ENCODE results near the gene TPRX2. TPM values are rescaled to one million over a fixed set of nuclear protein-coding genes. Genes with fewer than 3 reads are reported as not detected.

TPRX2 gene
- total and polyA plus RNA-seq, 2 experiments from 2014 or later, result not detected

DNA sequence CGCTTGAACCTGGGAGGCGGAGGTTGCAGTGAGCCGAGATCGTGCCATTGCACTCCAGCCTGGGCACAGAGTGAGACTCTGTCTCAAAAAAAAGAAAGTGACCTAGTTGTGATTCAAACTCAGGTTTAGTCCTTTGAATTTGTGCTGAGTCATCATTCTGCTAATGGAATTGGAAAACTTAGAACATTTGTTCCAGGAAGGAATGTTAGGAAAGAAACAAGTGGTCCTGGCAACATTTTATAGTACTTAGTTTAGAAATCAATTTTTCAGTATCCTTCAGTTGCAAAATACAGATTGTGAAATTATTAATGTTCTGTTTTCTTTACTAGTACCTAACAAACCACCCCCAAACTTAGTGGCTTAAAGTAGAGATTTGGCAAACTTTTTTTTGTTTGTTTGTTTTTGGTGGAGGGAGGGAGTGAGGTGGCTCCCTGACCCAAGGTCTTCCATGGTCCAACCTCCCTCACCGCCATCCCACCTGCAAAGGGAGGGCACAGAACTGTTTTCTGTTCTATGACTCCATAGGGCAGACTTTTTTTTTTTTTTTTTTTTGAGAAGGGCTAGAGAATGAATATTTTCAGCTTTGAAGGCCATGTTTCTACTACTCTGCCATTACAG, 36.2 kb downstream of the TPRX2 start:
- DNase-seq (ENCODE audit: low read depth in 1 of 2, low spot score in 1 of 2), result peak in 1 of 2 donors; percentile 22
- H3K27ac ChIP-seq, result no peak overlapping the region
- H3K36me3 ChIP-seq, result no peaks in the 10 kb centered on the region
- no peaks in the 10 kb centered on the region for H3K27me3 ChIP-seq
- peaks cover 12% of the 10 kb centered on the region for H3K4me1 ChIP-seq (ENCODE audit: low read depth)
- H3K9me3 ChIP-seq (ENCODE audit: low read depth), result no peaks in the 10 kb centered on the region
- no peak overlapping the region for H3K4me3 ChIP-seq
- no peak for TF ChIP-seq CTCF (IDR thresholded peaks at IDR 0.05; ENCODE audit: low read depth, low read length)

- no peak overlapping the region for H3K4me3 ChIP-seq
- no peaks in the 10 kb centered on the region for H3K36me3 ChIP-seq
- H3K27ac ChIP-seq, result no peak overlapping the region
- H3K27me3 ChIP-seq, result no peaks in the 10 kb centered on the region
- DNase-seq (ENCODE audit: low read depth in 1 of 2, low spot score in 1 of 2), result no peak
- peaks cover 7% of the 10 kb centered on the region for H3K4me1 ChIP-seq (ENCODE audit: low read depth)
- H3K9me3 ChIP-seq (ENCODE audit: low read depth), result no peaks in the 10 kb centered on the region
- no peak for TF ChIP-seq CTCF (IDR thresholded peaks at IDR 0.05; ENCODE audit: low read depth, low read length)
These were observed 37.0 kb downstream of the TPRX2 start for GRCh38 chr19:47896019-47896418.

- no peak for TF ChIP-seq CTCF (IDR thresholded peaks at IDR 0.05; ENCODE audit: low read depth, low read length)
- Histone ChIP-seq H3K27me3 (no peaks in the 10 kb centered on the region), H3K9me3 (ENCODE audit: low read depth) (no peaks in the 10 kb centered on the region), H3K4me3 (no peak overlapping the region), H3K27ac (no peak overlapping the region), H3K4me1 (ENCODE audit: low read depth) (peaks cover under 1% of the 10 kb centered on the region), H3K36me3 (no peaks in the 10 kb centered on the region)
- no peak for DNase-seq (ENCODE audit: low read depth in 1 of 2, low spot score in 1 of 2)
These were observed 37.7 kb downstream of the TPRX2 start for GRCh38 chr19:47896773-47897172.

DNA sequence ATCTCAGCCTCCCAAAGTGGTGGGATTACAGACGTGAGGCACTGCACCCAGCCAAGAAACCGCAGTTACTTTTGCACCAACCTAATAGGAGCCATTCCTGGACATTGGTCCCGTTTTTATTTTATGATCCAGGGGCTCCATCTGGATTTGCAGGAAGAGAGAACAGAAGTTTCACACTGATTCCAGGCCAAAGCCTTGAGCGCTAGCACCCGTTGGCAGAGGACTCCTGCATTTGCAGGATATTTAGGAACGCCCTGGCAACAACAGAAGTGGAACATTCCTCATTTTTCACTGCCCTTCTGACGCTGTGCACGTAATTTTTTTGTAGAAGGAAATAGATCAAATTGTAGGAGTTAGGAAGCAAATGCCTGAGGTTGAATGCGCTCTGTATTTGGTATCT, 38.8 kb downstream of the TPRX2 start:
- Histone ChIP-seq H3K27ac (no peak overlapping the region), H3K27me3 (no peaks in the 10 kb centered on the region), H3K36me3 (no peaks in the 10 kb centered on the region), H3K4me1 (ENCODE audit: low read depth) (no peaks in the 10 kb centered on the region), H3K4me3 (no peak overlapping the region), H3K9me3 (ENCODE audit: low read depth) (no peaks in the 10 kb centered on the region)
- DNase-seq (ENCODE audit: low read depth in 1 of 2, low spot score in 1 of 2), result no peak
- TF ChIP-seq CTCF (IDR thresholded peaks at IDR 0.05; ENCODE audit: low read depth, low read length), result no peak

DNA sequence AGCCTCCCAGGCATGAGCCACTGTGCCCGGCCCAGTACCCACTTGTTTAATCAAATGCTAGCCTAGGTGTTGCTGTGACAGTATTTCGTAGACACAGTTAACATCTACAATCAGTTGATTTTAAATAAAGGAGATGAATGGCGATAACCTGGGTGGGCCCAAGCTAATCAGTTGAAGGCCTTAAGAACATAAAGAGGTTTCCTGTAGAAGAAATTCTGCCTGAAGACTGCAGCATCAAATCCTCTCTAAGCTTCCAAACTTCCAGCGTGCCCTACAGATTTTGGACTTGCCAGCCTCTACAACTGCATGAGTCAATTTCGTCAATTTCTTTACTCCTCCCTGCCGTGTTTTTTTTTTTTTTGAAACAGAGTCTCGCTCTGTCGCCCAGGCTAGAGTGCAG, 40.3 kb downstream of the TPRX2 start:
- no peaks in the 10 kb centered on the region for H3K27me3 ChIP-seq
- DNase-seq (ENCODE audit: low read depth in 1 of 2, low spot score in 1 of 2), result no peak
- no peak for TF ChIP-seq CTCF (IDR thresholded peaks at IDR 0.05; ENCODE audit: low read depth, low read length)
- no peak overlapping the region for H3K4me3 ChIP-seq
- H3K4me1 ChIP-seq (ENCODE audit: low read depth), result no peaks in the 10 kb centered on the region
- H3K36me3 ChIP-seq, result no peaks in the 10 kb centered on the region
- H3K27ac ChIP-seq, result no peak overlapping the region
- H3K9me3 ChIP-seq (ENCODE audit: low read depth), result no peaks in the 10 kb centered on the region
